Measurements from ENCODE around the gene RRM1.
"Not testable (repeated sequence)": the region's sequence is repeated elsewhere in the genome, so short reads cannot be mapped to it uniquely, and the experiment has no call there.

The RRM1 gene

DNA sequence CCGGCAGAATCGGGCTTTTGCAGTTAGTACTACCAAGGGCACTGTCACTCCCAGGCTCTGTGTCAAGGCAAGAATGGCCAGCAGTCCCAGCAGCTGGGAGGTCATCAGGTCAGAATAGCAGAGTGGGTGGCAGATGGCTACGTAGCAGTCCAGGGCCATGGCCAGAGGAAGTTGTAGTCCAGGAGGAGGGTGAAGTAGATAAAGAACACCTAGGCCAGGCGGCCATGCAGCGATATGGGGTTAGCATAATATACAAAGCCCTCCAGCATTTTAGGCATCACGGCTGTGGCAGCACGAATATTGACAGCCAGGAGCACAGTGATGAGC lies 52.1 kb downstream of the RRM1 start:
- TF ChIP-seq CTCF (IDR thresholded peaks at IDR 0.05; ENCODE audit: insufficient read depth, low read depth, low read length, missing control alignments): no peak
- DNase-seq (ENCODE audit: low read depth): no peak
- no peak overlapping the region for H3K4me3 ChIP-seq (ENCODE audit: low read depth, low read length)

GRCh38 chr11:4154503-4154902 lies 59.9 kb downstream of the RRM1 start:
- no peak for TF ChIP-seq CTCF (IDR thresholded peaks at IDR 0.05; ENCODE audit: insufficient read depth, low read depth, low read length, missing control alignments)
- H3K4me3 ChIP-seq (ENCODE audit: low read depth, low read length): no peak overlapping the region
- no peak for DNase-seq (ENCODE audit: low read depth)

GRCh38 chr11:4156571-4156970 lies 62.0 kb downstream of the RRM1 start:
- H3K4me3 ChIP-seq (ENCODE audit: low read depth, low read length): no peak overlapping the region
- no peak for TF ChIP-seq CTCF (IDR thresholded peaks at IDR 0.05; ENCODE audit: insufficient read depth, low read depth, low read length, missing control alignments)
- no peak for DNase-seq (ENCODE audit: low read depth)

DNA sequence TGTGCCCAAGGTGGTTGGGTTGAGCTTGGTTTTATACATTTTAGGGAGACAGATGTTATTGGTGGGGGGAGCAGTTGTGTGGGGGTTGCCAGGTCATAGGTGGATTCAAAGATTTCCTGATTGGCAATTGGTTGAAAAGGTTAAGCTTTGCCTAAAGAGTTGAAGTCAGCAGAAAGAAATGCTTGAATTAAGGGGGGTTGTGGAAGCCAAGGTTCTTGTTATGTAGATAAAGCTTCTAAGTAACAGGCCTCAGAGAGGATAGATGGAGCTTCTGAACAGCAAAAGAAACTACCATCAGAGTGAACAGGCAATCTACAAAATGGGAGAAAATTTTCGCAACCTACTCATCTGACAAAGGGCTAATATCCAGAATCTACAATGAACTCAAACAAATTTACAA lies 64.2 kb downstream of the RRM1 start:
- not testable (repeated sequence) for DNase-seq (ENCODE audit: low read depth)

GRCh38 chr11:4161305-4161704 lies 66.7 kb downstream of the RRM1 start:
- no peak for TF ChIP-seq CTCF (IDR thresholded peaks at IDR 0.05; ENCODE audit: insufficient read depth, low read depth, low read length, missing control alignments)
- no peak overlapping the region for H3K4me3 ChIP-seq (ENCODE audit: low read depth, low read length)

More for the DNA sequence above, 64.2 kb downstream of the RRM1 start:
- not testable (repeated sequence) for H3K4me3 ChIP-seq (ENCODE audit: low read depth, low read length)

DNA sequence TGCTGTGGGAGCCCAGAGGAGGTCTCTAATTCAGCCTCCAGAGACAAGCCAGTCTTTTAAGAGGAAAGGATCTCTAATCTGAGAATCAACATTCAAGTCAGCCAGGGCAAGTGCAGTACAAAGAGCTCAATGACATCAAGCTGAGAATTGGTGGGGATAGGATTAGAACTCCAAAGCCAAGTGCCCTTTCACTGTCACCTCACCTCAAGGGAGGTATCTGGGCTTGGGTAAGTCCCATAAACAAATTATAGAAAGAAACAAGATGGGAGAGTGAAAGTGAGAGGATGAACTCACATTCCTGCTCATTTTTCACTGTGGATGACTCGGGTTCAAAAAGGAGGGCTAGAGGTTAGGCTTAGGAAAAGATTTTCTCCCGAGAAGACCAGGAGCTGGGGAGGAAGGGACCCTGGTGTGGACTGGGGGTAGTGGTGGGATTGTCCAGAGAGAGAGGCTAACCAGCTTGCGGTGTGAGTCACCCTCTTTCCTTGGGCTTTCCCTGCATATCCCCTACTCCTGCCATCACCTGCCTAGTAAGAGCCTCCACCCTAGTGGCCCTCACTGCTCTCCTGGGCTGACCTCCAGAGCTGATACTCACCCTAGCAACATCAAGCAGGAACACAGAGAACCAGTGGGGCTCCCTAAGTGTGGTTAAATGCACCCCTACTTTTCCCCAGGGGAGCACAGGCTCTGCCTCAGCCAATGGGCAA lies 70.4 kb downstream of the RRM1 start:
- DNase-seq (ENCODE audit: low read depth): peak; percentile 21
- H3K4me3 ChIP-seq (ENCODE audit: low read depth, low read length): no peak overlapping the region
- no peak for TF ChIP-seq CTCF (IDR thresholded peaks at IDR 0.05; ENCODE audit: insufficient read depth, low read depth, low read length, missing control alignments)

More at GRCh38 chr11:4161305-4161704, 66.7 kb downstream of the RRM1 start:
- DNase-seq (ENCODE audit: low read depth): no peak

GRCh38 chr11:4167292-4167691 lies 72.7 kb downstream of the RRM1 start:
- H3K4me3 ChIP-seq (ENCODE audit: low read depth, low read length): no peak overlapping the region
- no peak for DNase-seq (ENCODE audit: low read depth)
- TF ChIP-seq CTCF (IDR thresholded peaks at IDR 0.05; ENCODE audit: insufficient read depth, low read depth, low read length, missing control alignments): no peak
